ENCODE data around the gene HOXA6. TPM values are rescaled to one million over a fixed set of nuclear protein-coding genes. Genes with fewer than 3 reads are reported as not detected.

HOXA6 gene
- total RNA-seq, 1 experiment from 2014 or later, result not detected

GRCh38 chr7:27116031-27116961 lies 31.3 kb downstream of the HOXA6 start:
- Mint-ChIP-seq H3K9me3 (peaks cover 0 to 7% of the 10 kb centered on the region in 2 experiments; a peak in 3 of 5 replicates), H3K36me3 (ENCODE audit: insufficient read depth in 1 of 3, low read depth in 3 of 3) (peaks cover 0 to 5% (median 0%) of the 10 kb centered on the region in 3 experiments; a peak in 1 of 7 replicates), H3K27ac (no peak overlapping the region), H3K4me1 (peaks cover 3 to 14% of the 10 kb centered on the region in 2 experiments; a peak in 3 of 4 replicates), H3K4me3 (no peak overlapping the region), H3K27me3 (ENCODE audit: low read depth) (peaks cover 98% of the 10 kb centered on the region)
- Histone ChIP-seq H3K9me3 (ENCODE audit: control insufficient read depth, low read depth, low read length) (no peaks in the 10 kb centered on the region), H2AFZ (ENCODE audit: low read length) (no peak overlapping the region), H2BK15ac (ENCODE audit: low read depth, low read length) (no peak overlapping the region), H3K14ac (ENCODE audit: insufficient read depth, low read length) (no peak overlapping the region), H3T11ph (ENCODE audit: low read length) (no peak overlapping the region), H4K5ac (ENCODE audit: insufficient read length, low read depth, low read length) (no peak overlapping the region), H3K18ac (ENCODE audit: insufficient read length, low read depth, low read length) (no peak overlapping the region), H2BK20ac (ENCODE audit: low read depth, low read length, poor library complexity, severe bottlenecking) (no peak overlapping the region), H3K79me2 (ENCODE audit: insufficient read depth, low read length) (no peaks in the 10 kb centered on the region), H2BK120ac (ENCODE audit: low read depth, low read length, poor library complexity, severe bottlenecking) (no peak overlapping the region), H2BK12ac (ENCODE audit: insufficient read length, low read depth, low read length) (no peak overlapping the region), H3K4ac (ENCODE audit: low read depth, low read length) (no peak overlapping the region), H4K91ac (ENCODE audit: insufficient read length, low read depth, low read length) (no peak overlapping the region), H3K4me2 (ENCODE audit: insufficient read depth, insufficient read length, low read length) (no peak overlapping the region), H3K79me1 (ENCODE audit: insufficient read depth, low read depth, low read length, poor library complexity, severe bottlenecking) (no peaks in the 10 kb centered on the region), H3K23ac (ENCODE audit: insufficient read length, low read depth, low read length) (no peak overlapping the region), H3K56ac (ENCODE audit: insufficient read length, low read depth, low read length) (no peak overlapping the region), H3K9ac (ENCODE audit: extremely low read depth, insufficient read length, low read length) (no peak overlapping the region), H4K20me1 (ENCODE audit: control insufficient read depth, insufficient read depth, insufficient read length) (no peaks in the 10 kb centered on the region), H2AK5ac (ENCODE audit: insufficient read length, low read length) (no peak overlapping the region), H3K27ac (ENCODE audit: insufficient read length, low read depth, low read length) (no peak overlapping the region), H3K4me1 (ENCODE audit: insufficient read depth, low read length) (no peaks in the 10 kb centered on the region), H4K8ac (replicated peaks; ENCODE audit: insufficient read length, low read depth, low read length) (no peak overlapping the region), H3K23me2 (ENCODE audit: insufficient read length, low read depth, low read length, poor library complexity, severe bottlenecking) (peaks cover 3% of the 10 kb centered on the region), H2BK5ac (ENCODE audit: insufficient read length, low read length) (no peak overlapping the region), H3K27me3 (ENCODE audit: insufficient read depth, low read length) (peaks cover 97% of the 10 kb centered on the region)
- TF ChIP-seq CTCF (conservative IDR thresholded peaks at IDR 0.05), result no peak
- WGBS (ENCODE audit: extremely low coverage, insufficient read length, low lambda C conversion rate), result no CpG with 5 or more reads among the region's 20 CpGs
- no peak for DNase-seq

Data from H9 (cell line).